Hepatocyte (in vitro differentiated cells): Measurements from ENCODE around the gene NR5A1. TPM values are rescaled to one million over a fixed set of nuclear protein-coding genes. Genes with fewer than 3 reads are reported as not detected.

ENCODE experiments used
- DNase-seq: peaks from one replicate; pipeline ENCODE4 v3.0.0-alpha.2; 2016; ENCODE audit warnings: low spot score
- H2AFZ ChIP-seq: fragments of 200-600 bp; sonication (generic); 2 replicates; pipeline ENCODE4 v1.6.0; 2016; ENCODE audit warnings: antibody characterized with exemption, mild to moderate bottlenecking
- H3K27ac ChIP-seq: fragments of 200-600 bp; sonication (generic); 2 replicates; pipeline ENCODE4 v1.5.1; 2016; ENCODE audit warnings: mild to moderate bottlenecking
- H3K27me3 ChIP-seq: fragments of 200-600 bp; sonication (generic); 2 replicates; pipeline ENCODE4 v1.6.1; 2016
- H3K36me3 ChIP-seq: fragments of 200-600 bp; sonication (generic); replicated peaks from 2 replicates; pipeline ENCODE4 v1.5.1; 2016; ENCODE audit warnings: low read depth; ENCODE audit not compliant: insufficient read depth
- H3K4me1 ChIP-seq: fragments of 200-600 bp; sonication (generic); 2 replicates; pipeline ENCODE4 v1.5.1; 2016; ENCODE audit warnings: mild to moderate bottlenecking, moderate library complexity; ENCODE audit not compliant: insufficient read depth
- H3K4me2 ChIP-seq: fragments of 200-600 bp; sonication (generic); 2 replicates; pipeline ENCODE4 v1.6.0; 2016
- H3K4me3 ChIP-seq: fragments of 200-600 bp; sonication (generic); 2 replicates; pipeline ENCODE4 v1.5.1; 2016; ENCODE audit warnings: mild to moderate bottlenecking
- H3K79me2 ChIP-seq: fragments of 200-600 bp; sonication (generic); 2 replicates; pipeline ENCODE4 v1.6.0; 2017; ENCODE audit warnings: mild to moderate bottlenecking
- H3K9me2 ChIP-seq: fragments of 200-600 bp; sonication (generic); replicated peaks from 2 replicates; pipeline ENCODE4 v1.6.0; 2017; ENCODE audit warnings: mild to moderate bottlenecking; ENCODE audit not compliant: insufficient read depth
- H3K9me3 ChIP-seq: fragments of 200-600 bp; sonication (generic); 2 replicates; pipeline ENCODE4 v1.5.1; 2016; ENCODE audit warnings: low read depth, mild to moderate bottlenecking
- H4K20me1 ChIP-seq: fragments of 200-600 bp; sonication (generic); 2 replicates; pipeline ENCODE4 v1.6.0; 2016; ENCODE audit warnings: mild to moderate bottlenecking; ENCODE audit not compliant: insufficient read depth, poor library complexity, severe bottlenecking
- CTCF ChIP-seq: fragments of 200-600 bp; sonication (generic); IDR thresholded peaks from 2 replicates; pipeline ENCODE4 v1.5.1; 2016; ENCODE audit warnings: antibody characterized with exemption, mild to moderate bottlenecking; ENCODE audit not compliant: poor library complexity
- EZH2 ChIP-seq: fragments of 200-600 bp; sonication (generic); IDR thresholded peaks from 2 replicates; pipeline ENCODE4 v1.6.1; 2016; ENCODE audit warnings: antibody characterized with exemption, mild to moderate bottlenecking, borderline replicate concordance
- EZH2phosphoT487 ChIP-seq: fragments of 200-600 bp; sonication (generic); IDR thresholded peaks from one replicate; pipeline ENCODE4 v1.6.1; 2018; ENCODE audit warnings: antibody characterized with exemption, mild to moderate bottlenecking, low read depth, moderate library complexity; ENCODE audit not compliant: unreplicated experiment, severe bottlenecking
- WGBS: methylation state at CpG from one replicate; pipeline ENCODE4 v1.1.6; 2016; ENCODE audit warnings: low lambda C conversion rate; ENCODE audit errors: missing lambda C conversion rate; 5-methylcytosine and 5-hydroxymethylcytosine counted together
- polyA plus RNA-seq: library from polyadenylated mRNA; unstranded; fragments of >200 nt; fragmentation: Nextera tagmentation; extraction: Ambion mirVana; gene quantifications from 2 replicates; pipeline ENCODE4 v1.2.1, GENCODE V29; 2016
- total RNA-seq: library from RNA; depleted of rRNA; stranded (reverse); fragments of >200 nt; gene quantifications from 2 replicates; pipeline ENCODE4 v1.2.3, GENCODE V29; 2014

NR5A1 gene
- total and polyA plus RNA-seq, 2 experiments from 2014 or later = 0.07 to 0.36 TPM

- H2AFZ ChIP-seq = no peak overlapping the region
- H3K36me3 ChIP-seq = no peaks in the 10 kb centered on the region
- H3K27ac ChIP-seq = no peak overlapping the region
- no peaks in the 10 kb centered on the region for H4K20me1 ChIP-seq
- no peaks in the 10 kb centered on the region for H3K9me3 ChIP-seq
- H3K27me3 ChIP-seq = peaks cover 29% of the 10 kb centered on the region
- no peak overlapping the region for H3K4me3 ChIP-seq
- no peaks in the 10 kb centered on the region for H3K9me2 ChIP-seq
- H3K4me2 ChIP-seq = peak overlapping the region; percentile 92
- no peaks in the 10 kb centered on the region for H3K79me2 ChIP-seq
- H3K4me1 ChIP-seq = peaks cover 9% of the 10 kb centered on the region
- DNase-seq = peak; percentile 47
- TF ChIP-seq EZH2 = no peak
- no peak for TF ChIP-seq EZH2phosphoT487
- no peak for TF ChIP-seq CTCF
- WGBS = 6% methylated on average over 20 of the region's 53 CpGs
These were observed 29.4 kb downstream of the NR5A1 start for GRCh38 chr9:124477648-124478285.

- Histone ChIP-seq H2AFZ (no peak overlapping the region), H3K36me3 (no peaks in the 10 kb centered on the region), H3K4me1 (peaks cover 9% of the 10 kb centered on the region), H3K79me2 (no peaks in the 10 kb centered on the region), H3K9me2 (no peaks in the 10 kb centered on the region), H3K9me3 (no peaks in the 10 kb centered on the region), H3K4me3 (no peak overlapping the region), H4K20me1 (no peaks in the 10 kb centered on the region), H3K27ac (no peak overlapping the region), H3K4me2 (peak overlapping the region; percentile 92), H3K27me3 (peaks cover 29% of the 10 kb centered on the region)
- TF ChIP-seq CTCF (no peak), EZH2 (no peak), EZH2phosphoT487 (no peak)
- WGBS = 37% methylated on average over 17 of the region's 19 CpGs
- no peak for DNase-seq
These were observed 30.0 kb downstream of the NR5A1 start for GRCh38 chr9:124477211-124477647.

- H3K36me3 ChIP-seq = no peaks in the 10 kb centered on the region
- no peaks in the 10 kb centered on the region for H3K9me2 ChIP-seq
- peaks cover 9% of the 10 kb centered on the region for H3K4me1 ChIP-seq
- H3K27ac ChIP-seq = no peak overlapping the region
- H3K27me3 ChIP-seq = peaks cover 25% of the 10 kb centered on the region
- no peaks in the 10 kb centered on the region for H3K9me3 ChIP-seq
- H3K79me2 ChIP-seq = no peaks in the 10 kb centered on the region
- no peak overlapping the region for H3K4me3 ChIP-seq
- TF ChIP-seq CTCF (no peak), EZH2 (no peak), EZH2phosphoT487 (no peak)
- DNase-seq = no peak
- no peak overlapping the region for H2AFZ ChIP-seq
- no peaks in the 10 kb centered on the region for H4K20me1 ChIP-seq
- WGBS = 88% methylated on average over 14 of the region's 14 CpGs
- H3K4me2 ChIP-seq = no peak overlapping the region
These were observed 31.1 kb downstream of the NR5A1 start for GRCh38 chr9:124475868-124476690.
